Measurements from ENCODE around the gene METTL4.

DNA sequence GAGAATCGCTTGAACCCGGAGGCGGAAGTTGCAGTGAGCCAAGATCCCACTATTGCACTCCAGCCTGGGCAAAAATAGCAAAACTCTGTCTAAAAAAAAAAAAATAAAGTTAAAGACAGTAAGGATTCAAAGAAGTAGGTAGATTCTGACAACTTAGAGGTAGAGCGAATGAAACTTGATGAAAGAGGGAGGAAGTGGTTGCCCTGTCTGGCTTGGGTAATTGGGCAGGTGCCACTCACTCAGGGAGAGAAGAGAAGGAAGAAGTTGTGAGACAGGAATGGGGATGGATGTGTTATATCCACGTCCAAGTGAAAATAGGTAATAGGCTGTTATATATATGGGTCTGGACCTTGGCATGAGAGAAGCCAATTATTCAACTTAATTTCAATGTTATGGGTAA lies 26.3 kb upstream of the METTL4 start:
- TF ChIP-seq, protein P1, sequence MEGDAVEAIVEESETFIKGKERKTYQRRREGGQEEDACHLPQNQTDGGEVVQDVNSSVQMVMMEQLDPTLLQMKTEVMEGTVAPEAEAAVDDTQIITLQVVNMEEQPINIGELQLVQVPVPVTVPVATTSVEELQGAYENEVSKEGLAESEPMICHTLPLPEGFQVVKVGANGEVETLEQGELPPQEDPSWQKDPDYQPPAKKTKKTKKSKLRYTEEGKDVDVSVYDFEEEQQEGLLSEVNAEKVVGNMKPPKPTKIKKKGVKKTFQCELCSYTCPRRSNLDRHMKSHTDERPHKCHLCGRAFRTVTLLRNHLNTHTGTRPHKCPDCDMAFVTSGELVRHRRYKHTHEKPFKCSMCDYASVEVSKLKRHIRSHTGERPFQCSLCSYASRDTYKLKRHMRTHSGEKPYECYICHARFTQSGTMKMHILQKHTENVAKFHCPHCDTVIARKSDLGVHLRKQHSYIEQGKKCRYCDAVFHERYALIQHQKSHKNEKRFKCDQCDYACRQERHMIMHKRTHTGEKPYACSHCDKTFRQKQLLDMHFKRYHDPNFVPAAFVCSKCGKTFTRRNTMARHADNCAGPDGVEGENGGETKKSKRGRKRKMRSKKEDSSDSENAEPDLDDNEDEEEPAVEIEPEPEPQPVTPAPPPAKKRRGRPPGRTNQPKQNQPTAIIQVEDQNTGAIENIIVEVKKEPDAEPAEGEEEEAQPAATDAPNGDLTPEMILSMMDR (conservative IDR thresholded peaks at IDR 0.05; ENCODE audit: low read depth, low read length), result no peak
- TF ChIP-seq EZH2 (IDR thresholded peaks at IDR 0.05; ENCODE audit: low read length, unreplicated experiment), result no peak
- TF ChIP-seq EZH2phosphoT487 (IDR thresholded peaks at IDR 0.05; ENCODE audit: borderline replicate concordance, low read length), result no peak
